DND-41 (cell line): ENCODE data around the gene SERPINA12.

Experiments
- ATAC-seq: fragments of 200-7000 bp; cut with Tn5 transposase; 3 replicates; pipeline ENCODE4 v1.9.1; 2021; ENCODE audit warnings: low read depth; ENCODE audit not compliant: insufficient read depth
- DNase-seq: peaks from one replicate; pipeline ENCODE4 v3.0.0-alpha.2; 2020
- H2AFZ ChIP-seq: 2 replicates; pipeline ENCODE4 v1.6.0; 2012; ENCODE audit warnings: low read depth, low read length
- H3K27ac ChIP-seq: 2 replicates; pipeline ENCODE4 v1.5.1; 2012; ENCODE audit warnings: low read length, inconsistent platforms
- H3K27me3 ChIP-seq: fragments of 200-600 bp; sonication (generic); 2 replicates; pipeline ENCODE4 v1.6.0; 2012; ENCODE audit warnings: low read length, mild to moderate bottlenecking, inconsistent platforms; ENCODE audit not compliant: insufficient read depth, poor library complexity
- H3K36me3 ChIP-seq: 2 replicates; pipeline ENCODE4 v1.5.1; 2012; ENCODE audit warnings: low read length, inconsistent platforms; ENCODE audit not compliant: insufficient read depth
- H3K4me1 ChIP-seq: 2 replicates; pipeline ENCODE4 v1.5.1; 2012; ENCODE audit warnings: mild to moderate bottlenecking, low read length; ENCODE audit not compliant: insufficient read depth
- H3K4me2 ChIP-seq: 2 replicates; pipeline ENCODE4 v1.6.0; 2012; ENCODE audit warnings: mild to moderate bottlenecking, moderate library complexity, low read length, inconsistent platforms; ENCODE audit not compliant: insufficient read depth
- H3K4me3 ChIP-seq, 2 experiments: fragments of 200-600 bp in 1 of 2; shearing (Covaris generic) in 1 of 2; 2 replicates each; pipeline ENCODE4 v1.5.1; 2012 to 2016; ENCODE audit warnings: inconsistent platforms in 2 of 2, low read length in 2 of 2, mild to moderate bottlenecking in 2 of 2, low read depth in 1 of 2, moderate library complexity in 1 of 2
- H3K79me2 ChIP-seq: 2 replicates; pipeline ENCODE4 v1.6.0; 2012; ENCODE audit warnings: low read length, inconsistent platforms; ENCODE audit not compliant: insufficient read depth
- H3K9ac ChIP-seq: 2 replicates; pipeline ENCODE4 v1.6.0; 2012; ENCODE audit warnings: low read depth, mild to moderate bottlenecking, inconsistent platforms, low read length, moderate library complexity
- H3K9me3 ChIP-seq: 2 replicates; pipeline ENCODE4 v1.5.1; 2012; ENCODE audit warnings: low read length, moderate library complexity, mild to moderate bottlenecking, inconsistent platforms; ENCODE audit not compliant: insufficient read depth, severe bottlenecking
- H4K20me1 ChIP-seq: 2 replicates; pipeline ENCODE4 v1.6.0; 2012; ENCODE audit warnings: low read length; ENCODE audit not compliant: insufficient read depth
- EZH2 ChIP-seq: IDR thresholded peaks from 3 replicates; pipeline ENCODE4 v1.6.1; 2012; ENCODE audit warnings: borderline replicate concordance, low read depth, mild to moderate bottlenecking, moderate library complexity, low read length, inconsistent platforms; ENCODE audit not compliant: severe bottlenecking
- TF ChIP-seq, protein P1 (sequence below): IDR thresholded peaks from 2 replicates; pipeline ENCODE4 v1.5.1; 2012; ENCODE audit warnings: borderline replicate concordance, low read length, moderate library complexity, mild to moderate bottlenecking; ENCODE audit not compliant: poor library complexity, severe bottlenecking; ENCODE audit errors: extremely low read depth

Gene SERPINA12

DNA sequence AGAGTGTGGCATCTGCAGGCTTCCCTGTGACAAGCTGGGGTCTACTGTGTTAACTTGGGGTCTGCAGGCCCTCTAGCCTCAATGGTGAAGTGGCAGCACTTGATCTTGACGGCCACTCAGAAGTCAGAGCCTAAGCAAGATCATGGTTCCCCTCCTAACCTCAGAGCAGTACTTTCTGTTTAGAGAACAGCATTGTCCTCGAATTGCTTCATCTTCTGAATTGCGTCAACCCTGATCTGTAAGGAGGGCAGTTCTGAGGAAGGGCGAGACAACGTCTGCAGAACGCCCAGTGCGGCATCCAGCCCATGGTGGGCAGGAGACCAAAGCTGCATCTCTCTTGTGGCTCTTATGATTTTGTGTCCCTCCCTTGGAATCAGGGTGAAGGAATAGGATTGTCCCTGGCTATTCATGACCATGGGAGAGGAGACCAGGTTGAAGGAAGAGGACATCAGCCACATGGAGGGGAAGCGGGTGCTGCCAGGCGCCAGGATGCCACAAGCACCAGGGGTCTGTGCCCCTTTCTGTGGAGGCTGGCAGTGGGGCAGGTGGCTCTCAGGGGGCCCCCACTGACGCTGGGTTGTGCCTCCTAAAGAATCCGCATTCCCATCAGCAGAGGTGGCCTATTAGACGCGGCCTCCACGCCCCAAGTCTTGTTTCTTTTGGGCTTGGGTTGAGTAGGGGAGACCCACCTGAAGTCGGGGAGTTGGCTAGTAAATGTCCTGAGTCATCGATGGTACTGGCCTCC, 35.4 kb downstream of the SERPINA12 start:
- Histone ChIP-seq H3K4me2 (no peak overlapping the region), H3K9me3 (peaks cover 3% of the 10 kb centered on the region), H3K4me1 (no peaks in the 10 kb centered on the region), H3K9ac (no peak overlapping the region), H3K36me3 (no peaks in the 10 kb centered on the region), H3K27me3 (peaks cover 6% of the 10 kb centered on the region), H4K20me1 (no peaks in the 10 kb centered on the region), H3K4me3 (no peak overlapping the region), H3K79me2 (no peaks in the 10 kb centered on the region), H2AFZ (no peak overlapping the region), H3K27ac (no peak overlapping the region)
- TF ChIP-seq, protein P1, sequence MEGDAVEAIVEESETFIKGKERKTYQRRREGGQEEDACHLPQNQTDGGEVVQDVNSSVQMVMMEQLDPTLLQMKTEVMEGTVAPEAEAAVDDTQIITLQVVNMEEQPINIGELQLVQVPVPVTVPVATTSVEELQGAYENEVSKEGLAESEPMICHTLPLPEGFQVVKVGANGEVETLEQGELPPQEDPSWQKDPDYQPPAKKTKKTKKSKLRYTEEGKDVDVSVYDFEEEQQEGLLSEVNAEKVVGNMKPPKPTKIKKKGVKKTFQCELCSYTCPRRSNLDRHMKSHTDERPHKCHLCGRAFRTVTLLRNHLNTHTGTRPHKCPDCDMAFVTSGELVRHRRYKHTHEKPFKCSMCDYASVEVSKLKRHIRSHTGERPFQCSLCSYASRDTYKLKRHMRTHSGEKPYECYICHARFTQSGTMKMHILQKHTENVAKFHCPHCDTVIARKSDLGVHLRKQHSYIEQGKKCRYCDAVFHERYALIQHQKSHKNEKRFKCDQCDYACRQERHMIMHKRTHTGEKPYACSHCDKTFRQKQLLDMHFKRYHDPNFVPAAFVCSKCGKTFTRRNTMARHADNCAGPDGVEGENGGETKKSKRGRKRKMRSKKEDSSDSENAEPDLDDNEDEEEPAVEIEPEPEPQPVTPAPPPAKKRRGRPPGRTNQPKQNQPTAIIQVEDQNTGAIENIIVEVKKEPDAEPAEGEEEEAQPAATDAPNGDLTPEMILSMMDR: no peak
- TF ChIP-seq EZH2: no peak
- DNase-seq: no peak
- ATAC-seq: no peak

DNA sequence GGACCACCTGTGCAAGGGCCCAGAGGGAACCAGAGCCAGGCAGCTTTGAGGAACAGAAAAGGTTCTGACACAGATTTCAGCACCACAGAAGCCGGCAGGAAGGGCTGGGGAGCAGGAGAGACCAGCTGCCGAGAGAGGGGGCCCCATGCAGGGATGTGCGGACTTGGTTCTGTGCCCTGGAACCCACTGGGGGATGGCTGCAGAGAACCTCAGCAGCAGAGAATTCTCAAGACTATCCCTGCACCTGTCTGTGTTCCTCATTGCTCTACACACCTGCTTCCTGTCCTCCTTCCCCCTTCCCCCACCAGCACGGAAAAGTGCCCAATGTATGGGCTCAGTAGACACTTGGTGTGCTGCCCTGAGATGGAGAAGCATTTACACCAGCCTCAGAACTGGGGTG, 36.4 kb downstream of the SERPINA12 start:
- no peak overlapping the region for H2AFZ ChIP-seq
- H3K9me3 ChIP-seq: no peaks in the 10 kb centered on the region
- no peaks in the 10 kb centered on the region for H3K4me1 ChIP-seq
- no peaks in the 10 kb centered on the region for H3K36me3 ChIP-seq
- no peak overlapping the region for H3K4me3 ChIP-seq
- DNase-seq (no peak), ATAC-seq (no peak)
- H3K27me3 ChIP-seq: peaks cover 6% of the 10 kb centered on the region
- H3K9ac ChIP-seq: no peak overlapping the region
- TF ChIP-seq EZH2: no peak
- TF ChIP-seq, protein P1: no peak
- H4K20me1 ChIP-seq: no peaks in the 10 kb centered on the region
- no peak overlapping the region for H3K27ac ChIP-seq
- no peaks in the 10 kb centered on the region for H3K79me2 ChIP-seq
- no peak overlapping the region for H3K4me2 ChIP-seq

DNA sequence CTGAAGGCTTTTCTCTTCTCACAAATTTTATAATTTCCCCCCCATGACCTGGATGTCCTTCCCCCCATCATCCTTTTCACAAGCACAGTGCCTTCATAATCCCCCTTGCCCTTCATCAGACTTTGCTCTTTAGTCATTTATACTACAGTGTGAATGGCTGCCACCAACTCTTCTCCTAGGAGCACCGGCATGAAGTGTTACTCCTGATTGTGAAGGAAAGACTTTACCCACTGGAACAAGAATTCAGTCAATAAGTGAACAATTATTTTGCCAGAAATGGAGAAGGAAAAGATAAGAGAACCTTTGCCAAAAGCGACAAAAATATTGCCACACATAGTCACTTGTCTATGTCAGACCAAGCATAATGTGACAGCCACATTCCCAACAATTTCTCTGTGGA, 38.2 kb downstream of the SERPINA12 start:
- Histone ChIP-seq H3K9me3 (no peaks in the 10 kb centered on the region), H3K4me2 (no peak overlapping the region), H3K36me3 (no peaks in the 10 kb centered on the region), H4K20me1 (no peaks in the 10 kb centered on the region), H3K4me1 (no peaks in the 10 kb centered on the region), H3K4me3 (no peak overlapping the region), H3K27me3 (peaks cover 6% of the 10 kb centered on the region), H3K9ac (no peak overlapping the region), H3K79me2 (no peaks in the 10 kb centered on the region), H3K27ac (no peak overlapping the region), H2AFZ (no peak overlapping the region)
- TF ChIP-seq, protein P1: no peak
- TF ChIP-seq EZH2: no peak
- no peak for ATAC-seq
- no peak for DNase-seq

DNA sequence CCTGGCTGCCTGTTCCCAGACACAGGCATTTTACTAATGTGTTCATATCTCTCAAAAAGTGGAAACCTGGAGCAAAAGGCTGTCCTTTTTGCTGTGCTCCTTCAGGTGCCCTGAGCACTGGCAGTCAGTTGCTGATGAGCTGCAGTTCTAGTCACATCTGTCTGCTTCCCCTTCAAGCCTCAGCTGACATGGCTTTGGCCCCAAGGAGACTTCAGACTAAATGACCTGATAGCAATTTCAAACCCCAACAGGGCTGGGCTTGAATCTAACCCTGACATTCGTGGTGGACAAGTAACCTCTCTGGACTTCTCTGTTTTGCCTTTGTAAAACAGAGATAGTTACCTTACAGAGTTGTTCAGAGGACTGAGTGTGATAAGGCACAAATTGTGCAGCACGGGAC, 39.0 kb downstream of the SERPINA12 start:
- Histone ChIP-seq H3K4me3 (no peak overlapping the region), H2AFZ (no peak overlapping the region), H4K20me1 (no peaks in the 10 kb centered on the region), H3K27me3 (peaks cover 6% of the 10 kb centered on the region), H3K27ac (no peak overlapping the region), H3K36me3 (no peaks in the 10 kb centered on the region), H3K4me1 (no peaks in the 10 kb centered on the region), H3K79me2 (no peaks in the 10 kb centered on the region), H3K9me3 (peaks cover 2% of the 10 kb centered on the region), H3K9ac (no peak overlapping the region), H3K4me2 (no peak overlapping the region)
- DNase-seq: no peak
- TF ChIP-seq, protein P1: no peak
- TF ChIP-seq EZH2: no peak
- ATAC-seq: no peak
